ENCODE measurements around the gene RND3. TPM values are rescaled to one million over a fixed set of nuclear protein-coding genes. Genes with fewer than 3 reads are reported as not detected.

RND3 gene
- total RNA-seq, 1 donor from 2014 or later: 145 TPM

- DNase-seq (ENCODE audit: low spot score in 2 of 2, unreplicated experiment in 2 of 2): no peak
- Mint-ChIP-seq H3K4me1 (peaks cover 98% of the 10 kb centered on the region), H3K4me3 (no peak overlapping the region), H3K27me3 (ENCODE audit: low read depth) (no peaks in the 10 kb centered on the region), H3K9me3 (no peaks in the 10 kb centered on the region), H3K27ac (peak overlapping the region; percentile 62), H3K36me3 (peaks cover 55% of the 10 kb centered on the region)
- TF ChIP-seq CTCF (IDR thresholded peaks at IDR 0.05; ENCODE audit: unreplicated experiment): no peak
These were observed 13.7 kb downstream of the RND3 start for GRCh38 chr2:150473767-150474166.

- no peak for DNase-seq (ENCODE audit: low spot score in 2 of 2, unreplicated experiment in 2 of 2)
- H3K36me3 Mint-ChIP-seq: peaks cover 61% of the 10 kb centered on the region
- H3K9me3 Mint-ChIP-seq: no peaks in the 10 kb centered on the region
- no peaks in the 10 kb centered on the region for H3K27me3 Mint-ChIP-seq (ENCODE audit: low read depth)
- peaks cover 96% of the 10 kb centered on the region for H3K4me1 Mint-ChIP-seq
- TF ChIP-seq CTCF (IDR thresholded peaks at IDR 0.05; ENCODE audit: unreplicated experiment): no peak
- H3K4me3 Mint-ChIP-seq: no peak overlapping the region
- peak overlapping the region; percentile 83 for H3K27ac Mint-ChIP-seq
These were observed 15.0 kb downstream of the RND3 start for GRCh38 chr2:150472511-150472899.

GRCh38 chr2:150471813-150472510, 15.5 kb downstream of the RND3 start:
- Mint-ChIP-seq H3K4me3 (no peak overlapping the region), H3K36me3 (peaks cover 61% of the 10 kb centered on the region), H3K4me1 (peaks cover 96% of the 10 kb centered on the region), H3K27ac (peak overlapping the region; percentile 83), H3K27me3 (ENCODE audit: low read depth) (no peaks in the 10 kb centered on the region), H3K9me3 (no peaks in the 10 kb centered on the region)
- no peak for TF ChIP-seq CTCF (IDR thresholded peaks at IDR 0.05; ENCODE audit: unreplicated experiment)
- DNase-seq (ENCODE audit: low spot score in 2 of 2, unreplicated experiment in 2 of 2): no peak

GRCh38 chr2:150470435-150470834, 17.0 kb downstream of the RND3 start:
- H3K27me3 Mint-ChIP-seq (ENCODE audit: low read depth): no peaks in the 10 kb centered on the region
- H3K36me3 Mint-ChIP-seq: peaks cover 61% of the 10 kb centered on the region
- peak overlapping the region; percentile 90 for H3K27ac Mint-ChIP-seq
- TF ChIP-seq CTCF (IDR thresholded peaks at IDR 0.05; ENCODE audit: unreplicated experiment): no peak
- DNase-seq (ENCODE audit: low spot score in 2 of 2, unreplicated experiment in 2 of 2): no peak
- H3K4me1 Mint-ChIP-seq: peaks cover 95% of the 10 kb centered on the region
- no peak overlapping the region for H3K4me3 Mint-ChIP-seq
- no peaks in the 10 kb centered on the region for H3K9me3 Mint-ChIP-seq

- DNase-seq (ENCODE audit: low spot score in 2 of 2, unreplicated experiment in 2 of 2): no peak
- H3K36me3 Mint-ChIP-seq: peaks cover 59% of the 10 kb centered on the region
- H3K27ac Mint-ChIP-seq: peak overlapping the region; percentile 54
- no peak for TF ChIP-seq CTCF (IDR thresholded peaks at IDR 0.05; ENCODE audit: unreplicated experiment)
- no peak overlapping the region for H3K4me3 Mint-ChIP-seq
- H3K4me1 Mint-ChIP-seq: peaks cover 91% of the 10 kb centered on the region
- no peaks in the 10 kb centered on the region for H3K9me3 Mint-ChIP-seq
- no peaks in the 10 kb centered on the region for H3K27me3 Mint-ChIP-seq (ENCODE audit: low read depth)
These were observed 17.7 kb downstream of the RND3 start for GRCh38 chr2:150469706-150470274.
